Upper lobe of left lung (tissue), 4 donors: ENCODE data around the gene SP5.

ENCODE experiments used
- POLR2AphosphoS5 ChIP-seq, 2 donors: sonication (generic); formaldehyde crosslinking; IDR thresholded peaks; one replicate each; pipeline ENCODE4 v1.5.1; 2017; ENCODE audit warnings: antibody characterized with exemption in 2 of 2
- TF ChIP-seq, protein P1 (sequence below), 6 experiments: fragments of 450-650 bp in 4 of 6; fragments of 200-600 bp in 2 of 6; sonication (generic) in 2 of 6; IDR thresholded peaks; one replicate each; pipeline ENCODE4 v1.5.1; 2016 to 2019; ENCODE audit warnings: antibody characterized with exemption in 6 of 6

DNA sequence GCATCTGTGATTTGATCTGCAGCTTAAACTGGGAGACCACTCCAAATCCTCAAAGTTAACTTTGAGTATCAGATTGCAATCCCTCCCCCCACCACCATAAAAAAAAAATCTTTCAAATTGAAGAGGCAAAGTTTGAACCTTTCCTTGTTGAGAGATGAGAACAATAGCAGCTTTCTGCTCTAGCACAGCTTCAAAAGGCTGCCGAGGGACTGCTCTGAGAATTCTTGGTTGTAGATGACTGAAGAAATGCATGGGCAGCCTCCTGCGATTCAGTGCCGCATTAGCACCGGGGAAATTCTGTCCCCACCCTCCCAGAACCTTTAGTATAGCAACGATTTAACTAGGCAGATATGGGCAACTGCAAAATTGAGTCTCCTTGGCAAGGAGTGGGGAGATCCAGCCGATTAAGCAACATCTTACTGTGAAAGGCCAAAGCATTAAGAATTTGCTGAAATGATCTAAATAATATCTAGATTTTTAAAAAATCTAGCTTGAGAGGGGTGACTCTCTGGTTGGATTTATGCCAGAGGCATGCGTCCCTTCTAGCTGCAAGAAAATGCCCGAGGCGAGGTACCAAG lies 3.9 kb upstream of the SP5 start:
- TF ChIP-seq, protein P1, sequence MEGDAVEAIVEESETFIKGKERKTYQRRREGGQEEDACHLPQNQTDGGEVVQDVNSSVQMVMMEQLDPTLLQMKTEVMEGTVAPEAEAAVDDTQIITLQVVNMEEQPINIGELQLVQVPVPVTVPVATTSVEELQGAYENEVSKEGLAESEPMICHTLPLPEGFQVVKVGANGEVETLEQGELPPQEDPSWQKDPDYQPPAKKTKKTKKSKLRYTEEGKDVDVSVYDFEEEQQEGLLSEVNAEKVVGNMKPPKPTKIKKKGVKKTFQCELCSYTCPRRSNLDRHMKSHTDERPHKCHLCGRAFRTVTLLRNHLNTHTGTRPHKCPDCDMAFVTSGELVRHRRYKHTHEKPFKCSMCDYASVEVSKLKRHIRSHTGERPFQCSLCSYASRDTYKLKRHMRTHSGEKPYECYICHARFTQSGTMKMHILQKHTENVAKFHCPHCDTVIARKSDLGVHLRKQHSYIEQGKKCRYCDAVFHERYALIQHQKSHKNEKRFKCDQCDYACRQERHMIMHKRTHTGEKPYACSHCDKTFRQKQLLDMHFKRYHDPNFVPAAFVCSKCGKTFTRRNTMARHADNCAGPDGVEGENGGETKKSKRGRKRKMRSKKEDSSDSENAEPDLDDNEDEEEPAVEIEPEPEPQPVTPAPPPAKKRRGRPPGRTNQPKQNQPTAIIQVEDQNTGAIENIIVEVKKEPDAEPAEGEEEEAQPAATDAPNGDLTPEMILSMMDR (IDR thresholded peaks at IDR 0.05) = no peak
- TF ChIP-seq POLR2AphosphoS5 (IDR thresholded peaks at IDR 0.05) = no peak
